ENCODE data around the gene NPY4R. TPM values are rescaled to one million over a fixed set of nuclear protein-coding genes. Genes with fewer than 3 reads are reported as not detected.
"Not testable (repeated sequence)": the region's sequence is repeated elsewhere in the genome, so short reads cannot be mapped to it uniquely, and the experiment has no call there.

The NPY4R gene
- total RNA-seq, 1 donor = not detected

DNA sequence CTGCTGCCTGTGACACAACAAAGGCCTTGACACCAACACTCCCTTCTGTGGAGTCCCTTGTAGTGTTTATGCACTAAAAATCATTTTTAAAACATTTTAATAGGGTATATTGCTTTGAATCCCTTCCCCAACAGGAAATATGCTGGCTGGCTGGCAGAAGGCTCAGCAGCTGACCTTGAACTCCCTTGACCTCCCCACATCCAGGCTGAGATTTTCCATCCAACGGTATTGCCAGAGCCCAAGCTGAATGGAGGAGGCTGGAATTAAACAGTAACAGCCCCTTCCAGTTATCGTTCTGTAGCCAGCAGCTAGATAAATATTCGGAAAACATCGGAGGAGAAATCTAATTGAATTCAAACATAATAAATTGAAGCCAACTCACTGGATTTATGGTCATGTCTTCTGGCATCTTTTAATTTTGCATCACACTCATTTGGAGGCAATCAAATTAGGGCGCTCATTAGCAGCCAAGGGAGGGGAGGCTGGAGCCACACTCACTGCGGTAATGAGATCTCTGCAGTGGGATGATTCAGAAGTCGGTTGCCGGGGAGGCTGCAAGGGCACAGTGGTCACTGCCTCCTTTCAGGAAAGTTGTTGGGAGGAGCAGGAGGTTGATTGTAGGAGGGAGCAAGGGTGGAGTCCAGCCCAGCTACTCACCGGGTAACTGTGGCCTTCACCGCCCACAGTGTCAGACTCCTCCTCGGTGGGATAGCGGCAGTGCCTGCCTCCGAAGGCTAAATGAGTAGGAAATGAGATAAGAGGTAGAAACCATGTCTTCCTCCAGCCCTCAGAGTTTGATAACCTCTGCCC lies 46.0 kb downstream of the NPY4R start:
- not testable (repeated sequence) for DNase-seq (ENCODE audit: low read depth); H3K4me3 ChIP-seq (ENCODE audit: low read depth, low read length)

DNA sequence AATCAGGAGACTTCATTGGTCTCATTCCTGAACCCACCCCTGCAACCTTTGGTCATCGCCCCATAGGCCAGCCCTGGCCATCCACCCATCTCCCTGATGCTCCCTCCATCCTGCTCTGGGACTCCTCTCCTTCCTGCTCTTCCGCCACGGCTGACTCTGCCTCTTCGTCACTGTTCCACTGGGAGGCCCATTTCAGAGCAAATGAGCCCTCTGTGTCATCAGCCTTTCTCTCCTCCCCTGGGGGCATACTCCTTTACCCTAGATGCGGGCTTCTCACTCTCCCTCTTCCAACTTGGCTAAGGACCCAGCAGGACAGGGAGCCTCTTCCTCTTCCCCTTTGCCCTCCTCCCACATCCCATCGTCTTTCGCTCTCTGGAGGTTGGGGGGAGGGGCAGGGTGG lies 47.5 kb downstream of the NPY4R start:
- DNase-seq (ENCODE audit: low read depth); H3K4me3 ChIP-seq (ENCODE audit: low read depth, low read length): not testable (repeated sequence)

DNA sequence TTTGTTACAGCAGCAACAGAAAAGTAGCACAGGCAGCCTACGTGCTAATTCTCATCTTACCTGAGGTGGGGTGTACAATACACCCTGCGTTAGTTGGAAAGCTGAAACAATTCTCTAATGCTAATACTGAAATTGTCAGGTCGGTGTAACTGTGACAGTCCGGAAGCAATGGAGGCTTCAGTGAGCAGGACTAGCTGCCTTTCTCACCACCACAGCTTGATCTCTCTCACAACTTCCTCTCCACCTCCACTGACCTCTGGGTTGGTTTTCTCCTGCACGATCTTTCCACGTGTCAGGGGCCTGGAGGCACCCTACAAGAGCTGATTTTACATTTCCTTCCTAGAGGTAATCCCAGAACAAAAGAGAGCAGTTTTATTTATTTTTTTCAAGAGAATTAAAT lies 50.5 kb downstream of the NPY4R start:
- H3K4me3 ChIP-seq (ENCODE audit: low read depth, low read length); DNase-seq (ENCODE audit: low read depth): not testable (repeated sequence)

DNA sequence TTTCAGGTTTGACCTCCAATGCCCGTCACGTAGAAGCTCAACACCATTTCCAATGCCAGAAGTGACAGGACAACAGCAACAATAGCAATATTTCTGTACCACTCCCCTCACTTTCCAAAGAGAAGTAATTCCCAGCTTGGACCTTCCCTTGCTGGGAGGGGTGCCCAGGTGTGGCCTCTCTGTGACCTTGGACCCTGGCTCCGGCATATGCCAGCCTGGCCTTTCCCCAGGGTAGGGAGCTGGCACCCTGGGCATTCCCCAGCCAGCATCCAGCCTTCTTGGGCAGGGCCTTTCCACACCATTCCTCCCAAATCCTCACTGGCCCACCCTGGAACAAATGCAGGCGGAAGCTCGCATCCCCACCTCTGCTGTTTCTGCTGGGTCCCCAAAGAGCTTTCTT lies 53.1 kb downstream of the NPY4R start:
- DNase-seq (ENCODE audit: low read depth); H3K4me3 ChIP-seq (ENCODE audit: low read depth, low read length): not testable (repeated sequence)

DNA sequence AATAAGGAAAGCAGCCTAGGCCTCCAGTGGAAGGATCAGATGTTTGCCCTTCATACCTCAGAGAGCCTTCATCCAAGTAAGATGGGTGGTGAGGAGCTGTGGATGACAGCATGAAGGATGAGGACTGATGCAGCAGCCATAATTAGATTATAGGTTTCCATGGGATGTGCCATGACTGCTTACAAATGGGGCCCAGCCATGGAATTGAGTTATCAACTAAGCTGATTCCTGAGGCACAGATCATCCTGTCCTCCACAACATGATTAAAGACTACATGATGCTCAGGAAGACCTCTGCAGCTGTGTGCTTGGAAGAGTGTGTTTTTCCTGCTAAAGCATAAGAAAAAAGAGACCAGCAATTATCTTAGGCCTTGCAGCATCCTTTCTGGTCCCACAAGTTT lies 54.6 kb downstream of the NPY4R start:
- not testable (repeated sequence) for H3K4me3 ChIP-seq (ENCODE audit: low read depth, low read length); DNase-seq (ENCODE audit: low read depth)

Other genes starting within 250 kb of the NPY4R start
- not detected in 2 replicates for gene ANTXRL, start 179.0 kb downstream of the NPY4R start, total RNA-seq
- 4.3 and 9.0 TPM in 2 replicates for gene ANXA8L1, start 90.2 kb downstream of the NPY4R start, total RNA-seq
- not detected in 2 replicates for gene GPRIN2, start 90.7 kb upstream of the NPY4R start, total RNA-seq
- under 0.01 and 0.64 TPM in 2 replicates for gene SYT15, start 113.2 kb upstream of the NPY4R start, total RNA-seq

All from fibroblast of villous mesenchyme (primary cell).